GM23248 (cell line): ENCODE data around the gene FN3KRP.

Experiments used
- EZH2 ChIP-seq: fragments of 200-600 bp; sonication (generic); IDR thresholded peaks from 2 replicates; pipeline ENCODE4 v1.6.1; 2018; ENCODE audit warnings: antibody characterized with exemption, mild to moderate bottlenecking; ENCODE audit not compliant: insufficient read depth, poor library complexity, severe bottlenecking
- EZH2phosphoT487 ChIP-seq: fragments of 200-600 bp; sonication (generic); IDR thresholded peaks from 2 replicates; pipeline ENCODE4 v1.6.1; 2018; ENCODE audit warnings: antibody characterized with exemption, moderate library complexity, mild to moderate bottlenecking, low read depth; ENCODE audit not compliant: insufficient read depth

GRCh38 chr17:82765371-82765770 lies 48.9 kb downstream of the FN3KRP start:
- no peak for TF ChIP-seq EZH2phosphoT487
- no peak for TF ChIP-seq EZH2
